ENCODE measurements around the gene GHRH.
A peak's percentile ranks its signal among the peaks of the same experiment; 100 is the strongest.

Gene GHRH

GRCh38 chr20:37202267-37202943 is 59.2 kb downstream of the GHRH start:
- DNase-seq, result peak; percentile 63

DNA sequence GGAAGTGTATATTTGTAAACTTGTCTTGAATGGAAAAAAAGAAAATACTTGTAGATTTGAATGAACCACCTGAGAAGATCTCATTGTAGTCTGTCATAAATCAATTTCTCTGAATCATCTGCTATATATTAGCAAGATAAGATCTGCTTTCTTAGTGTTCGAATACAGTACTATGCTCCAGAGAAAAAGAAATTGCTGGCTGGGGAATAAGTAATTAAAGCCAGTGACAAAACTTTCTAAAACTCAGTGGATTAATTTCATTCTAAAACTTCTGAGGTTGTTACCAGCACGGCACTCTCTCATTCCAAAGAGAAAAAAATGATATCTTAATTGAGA is 59.8 kb downstream of the GHRH start:
- no peak for DNase-seq

Data from DMS53 (cell line).